Measurements from ENCODE around the gene NR3C2.

- no peak for TF ChIP-seq CTCF (IDR thresholded peaks at IDR 0.05)
- TF ChIP-seq ZFX (IDR thresholded peaks at IDR 0.05; ENCODE audit: borderline replicate concordance), result no peak
These were observed 182.4 kb downstream of the NR3C2 start for GRCh38 chr4:148259841-148260240.
